PFSK-1 (cell line): ENCODE measurements around the gene FBXO31.

Experiments used
- REST ChIP-seq, 2 experiments: IDR thresholded peaks; 2 replicates each; pipeline versions ENCODE4 v1.6.1 to v1.8.0; 2011 to 2012; ENCODE audit warnings: low read depth in 2 of 2, low read length in 2 of 2, control low read depth in 1 of 2, inconsistent platforms in 1 of 2, mild to moderate bottlenecking in 1 of 2, moderate library complexity in 1 of 2; ENCODE audit not compliant: insufficient read depth in 1 of 2
- TAF1 ChIP-seq: IDR thresholded peaks from 2 replicates; pipeline ENCODE4 v1.6.1; 2012; ENCODE audit warnings: low read length, control low read depth, borderline replicate concordance; ENCODE audit not compliant: insufficient read depth

DNA sequence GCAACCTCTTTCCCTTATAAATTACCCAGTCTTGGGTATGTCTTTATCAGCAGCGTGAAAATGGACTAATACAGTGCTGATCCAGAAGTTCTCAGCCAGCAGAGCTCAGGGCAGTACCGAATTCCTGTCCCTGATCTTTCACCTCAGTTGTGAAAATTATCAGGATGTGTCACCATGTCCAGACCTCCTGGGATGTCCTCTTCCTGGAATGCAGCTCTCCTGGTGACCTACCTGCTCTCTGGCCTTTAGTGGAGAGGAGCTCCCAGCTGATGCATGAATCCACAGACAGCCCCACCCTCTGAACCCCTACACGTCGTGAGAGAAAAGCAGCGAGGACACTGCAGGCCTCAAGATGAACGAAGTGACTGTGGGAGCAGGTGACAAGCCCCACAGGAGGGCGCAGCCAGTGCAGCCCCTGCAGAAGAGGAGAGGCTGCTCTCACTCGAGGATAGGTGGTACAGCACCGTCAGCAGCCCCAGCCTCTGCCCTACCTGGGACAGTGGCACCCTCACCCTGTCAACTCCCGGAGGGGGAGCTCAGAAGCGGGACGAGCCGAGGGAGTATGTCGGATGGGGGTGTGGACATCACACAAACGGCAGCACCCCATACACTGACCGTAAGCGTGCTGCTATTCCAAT is 44.4 kb downstream of the FBXO31 start:
- no peak for TF ChIP-seq REST (IDR thresholded peaks at IDR 0.05; ENCODE audit: insufficient read depth in 1 of 2, low read depth in 2 of 2, low read length in 2 of 2)
- no peak for TF ChIP-seq TAF1
